A549 (cell line): ENCODE results near the gene ASH1L. TPM values are rescaled to one million over a fixed set of nuclear protein-coding genes. Genes with fewer than 3 reads are reported as not detected.
"Not testable (repeated sequence)": the region's sequence is repeated elsewhere in the genome, so short reads cannot be mapped to it uniquely, and the experiment has no call there.

Experiments used
- ATAC-seq, 2 experiments: fragments of 200-7000 bp in 1 of 2; fragments of >200 bp in 1 of 2; cut with Nextera tagmentation in 1 of 2; cut with Tn5 transposase in 1 of 2; 3 replicates each; pipeline versions ENCODE4 v1.8.0 to v1.9.1; 2018 to 2020; ENCODE audit warnings: mild to moderate bottlenecking in 1 of 2, moderate library complexity in 1 of 2
- CTCF ChIA-PET: fragments of 300-600 bp; sonication (Branson Sonifier 250); formaldehyde crosslinking; extraction: SDS; loops from one replicate; lab custom pipeline; 2021; ENCODE audit warnings: antibody characterized with exemption, inconsistent platforms; lab: Yijun Ruan, JAX
- POLR2A ChIA-PET: fragments of 350-600 bp; formaldehyde crosslinking; extraction: SDS; loops from one replicate; lab custom pipeline; 2021; ENCODE audit warnings: antibody characterized with exemption, inconsistent platforms; lab: Yijun Ruan, JAX
- DNase-seq, 2 experiments: peaks; one replicate each; pipeline versions ENCODE4 v3.0.0 to v3.0.0-alpha.2; 2011 to 2016; ENCODE audit warnings: low read depth in 1 of 2, low spot score in 1 of 2
- FAIRE-seq: peaks from 2 replicates; lab custom pipeline; 2011; peaks lifted over from hg19 to GRCh38; lab: Jason Lieb, UNC
- H3K27ac ChIP-seq, 2 experiments: fragments of >200 bp; sonication (Bioruptor Twin); formaldehyde crosslinking; 3 replicates each; pipeline ENCODE4 v1.5.1; 2016 to 2017
- H3K4me1 ChIP-seq: fragments of >200 bp; sonication (Bioruptor Twin); formaldehyde crosslinking; 3 replicates; pipeline ENCODE4 v1.6.1; 2016
- H3K4me2 ChIP-seq: fragments of >200 bp; sonication (Bioruptor Twin); formaldehyde crosslinking; 3 replicates; pipeline ENCODE4 v1.6.1; 2016
- H3K4me3 ChIP-seq: fragments of >200 bp; sonication (Bioruptor Twin); formaldehyde crosslinking; 3 replicates; pipeline ENCODE4 v1.5.1; 2016
- H3K9me3 ChIP-seq: fragments of >200 bp; sonication (Bioruptor Twin); formaldehyde crosslinking; 3 replicates; pipeline ENCODE4 v1.6.1; 2016
- BCL3 ChIP-seq: fragments of >200 bp; sonication (Bioruptor Twin); formaldehyde crosslinking; IDR thresholded peaks from 3 replicates; pipeline ENCODE4 v1.6.1; 2016
- CBX2 ChIP-seq: fragments of 200-600 bp; sonication (generic); IDR thresholded peaks from 2 replicates; pipeline ENCODE4 v1.6.1; 2016; ENCODE audit warnings: low read depth, mild to moderate bottlenecking, borderline replicate concordance
- CEBPB ChIP-seq, 2 experiments: fragments of >200 bp in 1 of 2; sonication (Bioruptor Twin) in 1 of 2; formaldehyde crosslinking in 1 of 2; IDR thresholded peaks; 2 replicates each; pipeline ENCODE4 v1.6.1; 2012 to 2016
- CHD2 ChIP-seq: fragments of 150-350 bp; IDR thresholded peaks from 2 replicates; pipeline ENCODE4 v1.6.1; 2014; ENCODE audit warnings: low read length; ENCODE audit not compliant: partially characterized antibody
- FOSB ChIP-seq: fragments of 250-450 bp; sonication (Bioruptor Pico); IDR thresholded peaks from 2 replicates; pipeline ENCODE4 v1.5.0; 2020; ENCODE audit warnings: mild to moderate bottlenecking, moderate library complexity
- FOXS1 ChIP-seq: fragments of 250-450 bp; sonication (Bioruptor Pico); IDR thresholded peaks from 2 replicates; pipeline ENCODE4 v1.5.0; 2020; ENCODE audit warnings: mild to moderate bottlenecking, moderate library complexity
- HOXA7 ChIP-seq: fragments of 250-450 bp; sonication (Bioruptor Pico); IDR thresholded peaks from 2 replicates; pipeline ENCODE4 v1.5.0; 2020; ENCODE audit warnings: mild to moderate bottlenecking, moderate library complexity
- JUNB ChIP-seq: fragments of >200 bp; sonication (Bioruptor Twin); formaldehyde crosslinking; IDR thresholded peaks from 2 replicates; pipeline ENCODE4 v1.6.1; 2016
- KDM5A ChIP-seq: fragments of 200-600 bp; sonication (generic); IDR thresholded peaks from 2 replicates; pipeline ENCODE4 v1.6.1; 2016; ENCODE audit warnings: antibody characterized with exemption, mild to moderate bottlenecking
- MAFK ChIP-seq: fragments of 450-650 bp; IDR thresholded peaks from 2 replicates; pipeline ENCODE4 v1.6.1; 2014; ENCODE audit not compliant: partially characterized antibody
- MAZ ChIP-seq: fragments of 150-350 bp; IDR thresholded peaks from 2 replicates; pipeline ENCODE4 v1.6.1; 2014; ENCODE audit warnings: antibody characterized with exemption, low read depth, low read length, borderline replicate concordance
- MYC ChIP-seq: IDR thresholded peaks from 2 replicates; pipeline ENCODE4 v1.6.1; 2012; ENCODE audit warnings: mild to moderate bottlenecking, inconsistent platforms, low read length, improper control_type of control experiment, borderline replicate concordance
- PHF8 ChIP-seq: fragments of 200-600 bp; sonication (generic); IDR thresholded peaks from 2 replicates; pipeline ENCODE4 v1.6.1; 2016; ENCODE audit warnings: low read depth, mild to moderate bottlenecking, antibody characterized with exemption, moderate library complexity, borderline replicate concordance
- POLR2A ChIP-seq: IDR thresholded peaks from 2 replicates; pipeline ENCODE4 v1.6.1; 2012; ENCODE audit warnings: mild to moderate bottlenecking, low read length
- RAD21 ChIP-seq, 2 experiments: fragments of >200 bp in 1 of 2; sonication (Bioruptor Twin) in 1 of 2; formaldehyde crosslinking in 1 of 2; IDR thresholded peaks in 1 of 2; conservative IDR thresholded peaks in 1 of 2; 2 replicates in 1 of 2; 3 replicates in 1 of 2; pipeline ENCODE4 v1.6.1; 2012 to 2018; ENCODE audit warnings: inconsistent platforms in 1 of 2
- RCOR1 ChIP-seq: fragments of 150-350 bp; IDR thresholded peaks from 2 replicates; pipeline ENCODE4 v1.6.1; 2014; ENCODE audit warnings: antibody characterized with exemption, low read length, low read depth
- REST ChIP-seq: fragments of 200-600 bp; sonication (generic); IDR thresholded peaks from 2 replicates; pipeline ENCODE4 v1.6.1; 2016; ENCODE audit warnings: antibody characterized with exemption, mild to moderate bottlenecking, moderate library complexity
- RNF2 ChIP-seq: fragments of 200-600 bp; sonication (generic); IDR thresholded peaks from 2 replicates; pipeline ENCODE4 v1.6.1; 2016; ENCODE audit warnings: low read depth, mild to moderate bottlenecking, antibody characterized with exemption, moderate library complexity, borderline replicate concordance
- ZC3H11A ChIP-seq: fragments of 450-650 bp; IDR thresholded peaks from 2 replicates; pipeline ENCODE4 v1.6.1; 2014; ENCODE audit warnings: antibody characterized with exemption, mild to moderate bottlenecking
- ZFP36 ChIP-seq: fragments of 450-650 bp; IDR thresholded peaks from 2 replicates; pipeline ENCODE4 v1.6.1; 2014; ENCODE audit warnings: borderline replicate concordance; ENCODE audit not compliant: partially characterized antibody
- ZSCAN20 ChIP-seq: fragments of 250-450 bp; sonication (Bioruptor Pico); IDR thresholded peaks from 2 replicates; pipeline ENCODE4 v1.8.0; 2022; ENCODE audit warnings: mild to moderate bottlenecking, moderate library complexity
- WGBS: methylation state at CpG from one replicate; pipeline ENCODE4 v1.1.6; 2017; ENCODE audit errors: missing lambda C conversion rate; 5-methylcytosine and 5-hydroxymethylcytosine counted together
- polyA plus RNA-seq, 4 experiments: library from polyadenylated mRNA; depleted of rRNA in 3 of 4; stranded (reverse); fragments of >200 nt; fragmentation: RNase III in 1 of 4; extraction: RNeasy Plus Mini Kit Qiagen cat#74134 plus additional on column Dnase treatment in 1 of 4; gene quantifications; 2 replicates in 3 of 4; 3 replicates in 1 of 4; pipeline ENCODE4 v1.2.3, GENCODE V29; 2011 to 2017

The ASH1L gene
- polyA plus RNA-seq, 2 of the 4 experiments (the other 2 are of a cell fraction), result 10.0 to 32.8 TPM

- peaks cover 10% of the 10 kb centered on the region for H3K4me1 ChIP-seq
- H3K9me3 ChIP-seq, POLR2A ChIA-PET: not testable (repeated sequence)
- TF ChIP-seq CEBPB (IDR thresholded peaks at IDR 0.05), result peak in 1 of 2 experiments; percentile 52; a peak in 2 of 4 replicates
- TF ChIP-seq, all 56 proteins: peak for 1; not testable (repeated sequence) for 55
- FAIRE-seq, ATAC-seq, H3K4me3 ChIP-seq, H3K27ac ChIP-seq, DNase-seq, H3K4me2 ChIP-seq: not testable (repeated sequence)
- CTCF ChIA-PET, result interaction anchor here (0.6 to 1.8 kb wide), 6 partner anchors 15 to 430 kb away, joined by 3 to 5 read pairs (median 3); no protein-coding TSS in a partner anchor
- WGBS, result 90% methylated on average over 9 of the region's 9 CpGs
Observed at GRCh38 chr1:155411840-155412239, 150.8 kb downstream of the ASH1L start.

- no peak overlapping the region for H3K27ac ChIP-seq
- H3K4me2 ChIP-seq, result no peak overlapping the region
- ChIA-PET POLR2A (no interaction called here), CTCF (interaction anchor here (0.6 to 1.8 kb wide), 3 partner anchors 23 to 429 kb away, joined by 3 to 4 read pairs (median 3); no protein-coding TSS in a partner anchor)
- H3K9me3 ChIP-seq, result no peaks in the 10 kb centered on the region
- no peak for DNase-seq
- WGBS, result 92% methylated on average over 1 of the region's 1 CpG
- ATAC-seq, result no peak
- TF ChIP-seq RNF2 (no peak), POLR2A (no peak), CBX2 (no peak), JUNB (no peak), RAD21 (conservative IDR thresholded peaks at IDR 0.05 in 1 of 2, IDR thresholded peaks at IDR 0.05 in 1 of 2) (no peak), HOXA7 (CRISPR knock-in tag) (no peak), BCL3 (no peak), KDM5A (no peak), ZC3H11A (no peak), ZSCAN20 (CRISPR knock-in tag) (no peak), REST (no peak), MAFK (no peak), RCOR1 (no peak), PHF8 (no peak), FOSB (no peak), FOXS1 (CRISPR knock-in tag) (no peak), MYC (no peak), CHD2 (no peak), MAZ (no peak), ZFP36 (no peak)
- no peak overlapping the region for H3K4me3 ChIP-seq
- FAIRE-seq, result no peak
- H3K4me1 ChIP-seq, result peaks cover under 1% of the 10 kb centered on the region; the same call in 2 of the 3 replicates
Observed at GRCh38 chr1:155410931-155411330, 151.7 kb downstream of the ASH1L start.
